Peyer's patch (tissue), 4 donors: ENCODE results near the gene ESR2.

ENCODE experiments used
- POLR2A ChIP-seq, 2 donors: fragments of 450-650 bp; IDR thresholded peaks; one replicate each; pipeline ENCODE4 v1.5.1; 2017; ENCODE audit warnings: antibody characterized with exemption in 2 of 2, mild to moderate bottlenecking in 2 of 2, moderate library complexity in 2 of 2
- TF ChIP-seq, protein P1 (sequence below), 6 experiments: fragments of 450-650 bp in 4 of 6; fragments of 200-600 bp in 2 of 6; sonication (generic) in 1 of 6; IDR thresholded peaks; one replicate each; pipeline ENCODE4 v1.5.1; 2017 to 2019; ENCODE audit warnings: antibody characterized with exemption in 6 of 6, mild to moderate bottlenecking in 3 of 6, moderate library complexity in 1 of 6

DNA sequence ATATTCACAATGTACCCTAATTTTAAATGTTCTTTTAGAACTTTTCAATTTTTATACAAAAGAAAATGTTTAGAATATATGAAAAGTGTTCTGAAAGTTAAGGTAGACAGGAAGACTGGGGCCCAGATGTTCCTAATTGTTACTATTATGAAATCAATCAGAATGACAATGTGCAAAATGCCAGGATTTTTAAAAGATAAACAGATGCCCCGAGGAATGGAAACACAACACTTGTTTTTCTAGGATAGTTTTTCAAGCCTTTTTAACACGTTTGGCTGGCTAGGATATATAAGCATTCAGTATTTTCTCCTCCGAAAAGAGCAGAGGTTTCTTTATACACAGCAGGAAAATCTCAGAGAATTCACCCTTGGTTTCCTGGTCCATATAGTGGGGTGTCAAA is 106.8 kb downstream of the ESR2 start:
- TF ChIP-seq, protein P1, sequence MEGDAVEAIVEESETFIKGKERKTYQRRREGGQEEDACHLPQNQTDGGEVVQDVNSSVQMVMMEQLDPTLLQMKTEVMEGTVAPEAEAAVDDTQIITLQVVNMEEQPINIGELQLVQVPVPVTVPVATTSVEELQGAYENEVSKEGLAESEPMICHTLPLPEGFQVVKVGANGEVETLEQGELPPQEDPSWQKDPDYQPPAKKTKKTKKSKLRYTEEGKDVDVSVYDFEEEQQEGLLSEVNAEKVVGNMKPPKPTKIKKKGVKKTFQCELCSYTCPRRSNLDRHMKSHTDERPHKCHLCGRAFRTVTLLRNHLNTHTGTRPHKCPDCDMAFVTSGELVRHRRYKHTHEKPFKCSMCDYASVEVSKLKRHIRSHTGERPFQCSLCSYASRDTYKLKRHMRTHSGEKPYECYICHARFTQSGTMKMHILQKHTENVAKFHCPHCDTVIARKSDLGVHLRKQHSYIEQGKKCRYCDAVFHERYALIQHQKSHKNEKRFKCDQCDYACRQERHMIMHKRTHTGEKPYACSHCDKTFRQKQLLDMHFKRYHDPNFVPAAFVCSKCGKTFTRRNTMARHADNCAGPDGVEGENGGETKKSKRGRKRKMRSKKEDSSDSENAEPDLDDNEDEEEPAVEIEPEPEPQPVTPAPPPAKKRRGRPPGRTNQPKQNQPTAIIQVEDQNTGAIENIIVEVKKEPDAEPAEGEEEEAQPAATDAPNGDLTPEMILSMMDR (IDR thresholded peaks at IDR 0.05): no peak
- no peak for TF ChIP-seq POLR2A (IDR thresholded peaks at IDR 0.05)
